A673 (cell line): ENCODE measurements around the gene SSTR1.

Experiments
- CTCF ChIP-seq: fragments of 300-800, 200-600 bp; sonication (generic); conservative IDR thresholded peaks from 2 replicates; pipeline ENCODE4 v1.5.1; 2017; ENCODE audit warnings: low read depth, mild to moderate bottlenecking, antibody characterized with exemption, low read length, moderate library complexity, mixed read lengths
- EZH2 ChIP-seq: fragments of 200-600 bp; sonication (generic); IDR thresholded peaks from 2 replicates; pipeline ENCODE4 v1.6.1; 2017; ENCODE audit warnings: borderline replicate concordance, low read depth, mild to moderate bottlenecking, mixed read lengths, antibody characterized with exemption, low read length; ENCODE audit not compliant: poor library complexity, severe bottlenecking

- TF ChIP-seq CTCF (no peak), EZH2 (no peak)
Measured at GRCh38 chr14:38212111-38212510, 4.4 kb downstream of the SSTR1 start.
